GM13977 (cell line): ENCODE results near the gene HOMER2.

Source experiments
- DNase-seq: peaks from one replicate; pipeline ENCODE4 v3.0.0; 2012; ENCODE audit warnings: low spot score
- CTCF ChIP-seq: IDR thresholded peaks from 2 replicates; pipeline ENCODE4 v1.5.1; 2012; ENCODE audit warnings: mild to moderate bottlenecking, control low read depth; ENCODE audit not compliant: insufficient read depth; ENCODE audit errors: extremely low read depth, missing control alignments
- in situ Hi-C: fragments of 300-500 bp; cut with MboI; formaldehyde crosslinking; loops from one replicate; pipeline ENCODE4 v1.12.0; 2022; ENCODE audit warnings: low sequenced_read_pairs, low pct_unique_long_range_greater_than_20kb, mixed read lengths, inconsistent platforms; ENCODE audit not compliant: unreplicated experiment

Gene HOMER2

GRCh38 chr15:82848241-82848993 lies 104.1 kb downstream of the HOMER2 start:
- TF ChIP-seq CTCF = no peak
- DNase-seq = no peak
- in situ Hi-C loops = loop anchor here (25.0 kb wide), 1 partner anchor 311 kb away; the partner anchor contains the start of gene RPS17

GRCh38 chr15:82847703-82848102 lies 104.8 kb downstream of the HOMER2 start:
- TF ChIP-seq CTCF = no peak
- DNase-seq = no peak
- in situ Hi-C loops = loop anchor here (25.0 kb wide), 1 partner anchor 310 kb away; the partner anchor contains the start of gene RPS17

GRCh38 chr15:82846621-82847020 lies 105.9 kb downstream of the HOMER2 start:
- in situ Hi-C loops = loop anchor here (25.0 kb wide), 1 partner anchor 309 kb away; the partner anchor contains the start of gene RPS17
- no peak for TF ChIP-seq CTCF

GRCh38 chr15:82845686-82846085 lies 106.8 kb downstream of the HOMER2 start:
- no peak for TF ChIP-seq CTCF
- DNase-seq = no peak
- in situ Hi-C loops = loop anchor here (25.0 kb wide), 1 partner anchor 308 kb away; the partner anchor contains the start of gene RPS17

More at GRCh38 chr15:82846621-82847020, 105.9 kb downstream of the HOMER2 start:
- DNase-seq = no peak

- no peak for DNase-seq
- TF ChIP-seq CTCF = no peak
- in situ Hi-C loops = loop anchor here (25.0 kb wide), 1 partner anchor 306 kb away; the partner anchor contains the start of gene RPS17
These were observed 109.0 kb downstream of the HOMER2 start for GRCh38 chr15:82843566-82843965.

- in situ Hi-C loops = loop anchor here (25.0 kb wide), 1 partner anchor 303 kb away; the partner anchor contains the start of gene RPS17
- TF ChIP-seq CTCF = no peak
- no peak for DNase-seq
These were observed 112.4 kb downstream of the HOMER2 start for GRCh38 chr15:82840166-82840565.
